ENCODE measurements around the gene NRBF2. TPM values are rescaled to one million over a fixed set of nuclear protein-coding genes. Genes with fewer than 3 reads are reported as not detected.
A peak's percentile ranks its signal among the peaks of the same experiment; 100 is the strongest.

Gene NRBF2
- total and polyA plus RNA-seq, 9 donors: 4.8 to 21.4 (median 12.9) TPM

- intact Hi-C loops (cut with DNase I): loop anchor here in 3 of 4 donors (10.0 kb wide), 3 partner anchors 471 to 561 kb away; no protein-coding TSS in a partner anchor
- H3K36me3 ChIP-seq: no peaks in the 10 kb centered on the region
- H3K27me3 ChIP-seq: no peaks in the 10 kb centered on the region
- no peak for DNase-seq
- H3K4me3 ChIP-seq: no peak overlapping the region
- H3K9me3 ChIP-seq: no peaks in the 10 kb centered on the region
- no peak overlapping the region for H3K27ac ChIP-seq
- WGBS, 3 donors: 79 to 87% (median 82%) methylated on average over 2 of the region's 2 CpGs
- TF ChIP-seq POLR2A (IDR thresholded peaks at IDR 0.05): no peak
- TF ChIP-seq CTCF (IDR thresholded peaks at IDR 0.05): no peak
- TF ChIP-seq EP300 (IDR thresholded peaks at IDR 0.05): no peak
- no peaks in the 10 kb centered on the region for H3K4me1 ChIP-seq (ENCODE audit: insufficient read depth)
Observed at GRCh38 chr10:63164166-63164623, 31.1 kb downstream of the NRBF2 start.

- intact Hi-C loops (cut with DNase I): loop anchor here (5.0 to 10.0 kb wide), 5 partner anchors 470 to 560 kb away; no protein-coding TSS in a partner anchor
Observed at GRCh38 chr10:63165249-63165648, 32.1 kb downstream of the NRBF2 start.

GRCh38 chr10:63166742-63167258, 33.7 kb downstream of the NRBF2 start:
- TF ChIP-seq EP300 (IDR thresholded peaks at IDR 0.05): no peak
- TF ChIP-seq CTCF (IDR thresholded peaks at IDR 0.05): peak; percentile 69 to 86 (median 74)
- Histone ChIP-seq H3K4me3 (no peak overlapping the region), H3K36me3 (no peaks in the 10 kb centered on the region), H3K9me3 (no peaks in the 10 kb centered on the region), H3K27me3 (no peaks in the 10 kb centered on the region), H3K4me1 (ENCODE audit: insufficient read depth) (peaks cover 4% of the 10 kb centered on the region), H3K27ac (no peak overlapping the region)
- WGBS, 3 donors: 2 to 8% (median 5%) methylated on average over 3 of the region's 3 CpGs
- intact Hi-C loops (cut with DNase I): loop anchor here (5.0 to 10.0 kb wide), 5 partner anchors 468 to 558 kb away; no protein-coding TSS in a partner anchor
- DNase-seq: peak in 1 of 5 donors; percentile 33

More at GRCh38 chr10:63165249-63165648, 32.1 kb downstream of the NRBF2 start:
- Histone ChIP-seq H3K36me3 (no peaks in the 10 kb centered on the region), H3K27me3 (no peaks in the 10 kb centered on the region), H3K27ac (no peak overlapping the region), H3K4me3 (no peak overlapping the region), H3K4me1 (ENCODE audit: insufficient read depth) (no peaks in the 10 kb centered on the region), H3K9me3 (no peaks in the 10 kb centered on the region)
- WGBS, 3 donors: 96 to 99% (median 96%) methylated on average over 7 of the region's 7 CpGs
- TF ChIP-seq EP300 (IDR thresholded peaks at IDR 0.05) (no peak), CTCF (IDR thresholded peaks at IDR 0.05) (no peak), POLR2A (IDR thresholded peaks at IDR 0.05) (no peak)
- DNase-seq: no peak

- no peaks in the 10 kb centered on the region for H3K9me3 ChIP-seq
- intact Hi-C loops (cut with DNase I): loop anchor here (5.0 to 10.0 kb wide), 5 partner anchors 466 to 556 kb away; no protein-coding TSS in a partner anchor
- no peak overlapping the region for H3K27ac ChIP-seq
- WGBS, 3 donors: 55 to 64% (median 57%) methylated on average over 2 of the region's 2 CpGs
- no peaks in the 10 kb centered on the region for H3K36me3 ChIP-seq
- no peak for DNase-seq
- no peaks in the 10 kb centered on the region for H3K27me3 ChIP-seq
- H3K4me3 ChIP-seq: no peak overlapping the region
- TF ChIP-seq CTCF (IDR thresholded peaks at IDR 0.05) (no peak), POLR2A (IDR thresholded peaks at IDR 0.05) (no peak), EP300 (IDR thresholded peaks at IDR 0.05) (no peak)
- peaks cover 4% of the 10 kb centered on the region for H3K4me1 ChIP-seq (ENCODE audit: insufficient read depth)
Observed at GRCh38 chr10:63168821-63169462, 35.8 kb downstream of the NRBF2 start.

All from ovary (tissue), 9 donors.